Activated T-cell treated with anti-CD3 and anti-CD28 coated beads for 48 hours (primary cell): Measurements from ENCODE around the gene PRAME.
A peak's percentile ranks its signal among the peaks of the same experiment; 100 is the strongest.
"Not testable (repeated sequence)": the region's sequence is repeated elsewhere in the genome, so short reads cannot be mapped to it uniquely, and the experiment has no call there.

Source experiments
- DNase-seq: peaks from one replicate; pipeline ENCODE4 v3.0.0-alpha.2; 2020; ENCODE audit warnings: low read depth

Gene PRAME

GRCh38 chr22:22520667-22521602 is 38.1 kb downstream of the PRAME start:
- DNase-seq: no peak

GRCh38 chr22:22520020-22520656 is 38.9 kb downstream of the PRAME start, which contains the start of gene ZNF280A:
ZNF280A (minus strand) TSS chr22:22520270; CDS start chr22:22515630, 4,640 bp downstream.
- DNase-seq: no peak

- DNase-seq: no peak
These were observed 39.5 kb downstream of the PRAME start for GRCh38 chr22:22519591-22519990.

GRCh38 chr22:22516992-22517391 is 42.1 kb downstream of the PRAME start:
- no peak for DNase-seq

GRCh38 chr22:22515890-22516289 is 43.2 kb downstream of the PRAME start:
- no peak for DNase-seq

GRCh38 chr22:22514431-22514830 is 44.6 kb downstream of the PRAME start:
- DNase-seq: not testable (repeated sequence)

GRCh38 chr22:22513619-22514018 is 45.4 kb downstream of the PRAME start:
- DNase-seq: no peak

- DNase-seq: no peak
These were observed 46.1 kb downstream of the PRAME start for GRCh38 chr22:22512951-22513350.

- DNase-seq: not testable (repeated sequence)
These were observed 48.2 kb downstream of the PRAME start for GRCh38 chr22:22510833-22511232.

- DNase-seq: not testable (repeated sequence)
These were observed 49.2 kb downstream of the PRAME start for GRCh38 chr22:22509912-22510311.

- DNase-seq: peak; percentile 84
These were observed 50.5 kb downstream of the PRAME start, which contains the start of gene ZNF280B for GRCh38 chr22:22508274-22509176. ZNF280B (minus strand) TSS chr22:22508742; CDS start chr22:22489398, 19,344 bp downstream.

- no peak for DNase-seq
These were observed 51.3 kb downstream of the PRAME start for GRCh38 chr22:22507743-22508273.

- no peak for DNase-seq
These were observed 52.3 kb downstream of the PRAME start for GRCh38 chr22:22506736-22507135.

- DNase-seq: no peak
These were observed 60.8 kb downstream of the PRAME start for GRCh38 chr22:22498267-22498666.
